ENCODE measurements around the gene ACOX3.
A peak's percentile ranks its signal among the peaks of the same experiment; 100 is the strongest.
"Not testable (repeated sequence)": the region's sequence is repeated elsewhere in the genome, so short reads cannot be mapped to it uniquely, and the experiment has no call there.

The ACOX3 gene

GRCh38 chr4:8403173-8403753 lies 37.3 kb downstream of the ACOX3 start:
- peak; percentile 48 for DNase-seq

GRCh38 chr4:8402640-8403039 lies 37.9 kb downstream of the ACOX3 start:
- DNase-seq, result no peak

GRCh38 chr4:8402181-8402597 lies 38.3 kb downstream of the ACOX3 start:
- DNase-seq, result no peak

- no peak for DNase-seq
These were observed 38.9 kb downstream of the ACOX3 start for GRCh38 chr4:8401665-8402064.

GRCh38 chr4:8400632-8401325 lies 39.7 kb downstream of the ACOX3 start:
- DNase-seq, result no peak

- DNase-seq, result no peak
These were observed 41.2 kb downstream of the ACOX3 start for GRCh38 chr4:8399298-8399697.

GRCh38 chr4:8398347-8398746 lies 42.2 kb downstream of the ACOX3 start:
- DNase-seq, result no peak

- DNase-seq, result no peak
These were observed 43.6 kb downstream of the ACOX3 start for GRCh38 chr4:8396762-8397406.

GRCh38 chr4:8395504-8396296 lies 44.8 kb downstream of the ACOX3 start:
- no peak for DNase-seq

GRCh38 chr4:8394806-8395205 lies 45.7 kb downstream of the ACOX3 start:
- DNase-seq, result no peak

- no peak for DNase-seq
These were observed 46.4 kb downstream of the ACOX3 start for GRCh38 chr4:8394061-8394519.

- peak; percentile 94 for DNase-seq
These were observed 46.9 kb downstream of the ACOX3 start for GRCh38 chr4:8393593-8394038.

- DNase-seq, result no peak
These were observed 47.8 kb downstream of the ACOX3 start for GRCh38 chr4:8392591-8393190.

GRCh38 chr4:8391972-8392371 lies 48.6 kb downstream of the ACOX3 start:
- DNase-seq, result peak; percentile 70

GRCh38 chr4:8391071-8391470 lies 49.5 kb downstream of the ACOX3 start:
- DNase-seq, result no peak

- DNase-seq, result no peak
These were observed 49.9 kb downstream of the ACOX3 start for GRCh38 chr4:8390577-8390976.

GRCh38 chr4:8388528-8388870 lies 52.0 kb downstream of the ACOX3 start:
- no peak for DNase-seq

- DNase-seq, result no peak
These were observed 52.7 kb downstream of the ACOX3 start for GRCh38 chr4:8387615-8388527.

GRCh38 chr4:8387194-8387593 lies 53.3 kb downstream of the ACOX3 start:
- DNase-seq, result no peak

GRCh38 chr4:8386731-8387130 lies 53.8 kb downstream of the ACOX3 start:
- DNase-seq, result no peak

GRCh38 chr4:8386131-8386530 lies 54.4 kb downstream of the ACOX3 start:
- not testable (repeated sequence) for DNase-seq

GRCh38 chr4:8385611-8386010 lies 54.9 kb downstream of the ACOX3 start:
- DNase-seq, result no peak

Measured in HCEC 1CT (cell line).